WTC11 (cell line): ENCODE measurements around the gene KMT2D. TPM values are rescaled to one million over a fixed set of nuclear protein-coding genes. Genes with fewer than 3 reads are reported as not detected.

ENCODE experiments used
- AFF4 ChIP-seq: sonication (generic); formaldehyde crosslinking; IDR thresholded peaks from 2 replicates; pipeline ENCODE4 v1.8.1; 2023; ENCODE audit warnings: mild to moderate bottlenecking, missing genetic modification reagents, borderline replicate concordance
- CREM ChIP-seq: sonication (generic); formaldehyde crosslinking; IDR thresholded peaks from 2 replicates; pipeline ENCODE4 v1.8.1; 2022; ENCODE audit warnings: mild to moderate bottlenecking, missing genetic modification reagents, moderate library complexity
- IRF1 ChIP-seq: sonication (generic); formaldehyde crosslinking; IDR thresholded peaks from 2 replicates; pipeline ENCODE4 v1.8.0; 2023; ENCODE audit warnings: missing genetic modification reagents
- JAZF1 ChIP-seq: fragments of 250-450 bp; sonication (Bioruptor Pico); IDR thresholded peaks from 2 replicates; pipeline ENCODE4 v1.9.0; 2021; ENCODE audit warnings: moderate library complexity, mild to moderate bottlenecking, inconsistent platforms
- JUN ChIP-seq: sonication (generic); formaldehyde crosslinking; IDR thresholded peaks from 2 replicates; pipeline ENCODE4 v1.8.0; 2023; ENCODE audit warnings: mild to moderate bottlenecking, missing genetic modification reagents
- KAT7 ChIP-seq: sonication (generic); formaldehyde crosslinking; IDR thresholded peaks from 2 replicates; pipeline ENCODE4 v1.8.1; 2023; ENCODE audit warnings: missing genetic modification reagents, mild to moderate bottlenecking, borderline replicate concordance
- MLX ChIP-seq: sonication (generic); formaldehyde crosslinking; IDR thresholded peaks from 2 replicates; pipeline ENCODE4 v1.8.1; 2023; ENCODE audit warnings: mild to moderate bottlenecking, missing genetic modification reagents, moderate library complexity
- NFE2L1 ChIP-seq: sonication (generic); formaldehyde crosslinking; IDR thresholded peaks from 2 replicates; pipeline ENCODE4 v1.8.1; 2023; ENCODE audit warnings: missing genetic modification reagents
- SMAD4 ChIP-seq: sonication (generic); formaldehyde crosslinking; IDR thresholded peaks from 2 replicates; pipeline ENCODE4 v1.8.0; 2022; ENCODE audit warnings: mild to moderate bottlenecking, missing genetic modification reagents
- USF1 ChIP-seq: sonication (generic); formaldehyde crosslinking; IDR thresholded peaks from 2 replicates; pipeline ENCODE4 v1.8.0; 2022; ENCODE audit warnings: mild to moderate bottlenecking, missing genetic modification reagents
- USF2 ChIP-seq: sonication (generic); formaldehyde crosslinking; IDR thresholded peaks from 2 replicates; pipeline ENCODE4 v1.8.1; 2023; ENCODE audit warnings: mild to moderate bottlenecking, missing genetic modification reagents, moderate library complexity
- ZMAT4 ChIP-seq: fragments of 250-450 bp; sonication (Bioruptor Pico); IDR thresholded peaks from 2 replicates; pipeline ENCODE4 v1.9.0; 2021; ENCODE audit warnings: mild to moderate bottlenecking
- ZNF232 ChIP-seq: sonication (generic); formaldehyde crosslinking; IDR thresholded peaks from 2 replicates; pipeline ENCODE4 v1.8.0; 2022; ENCODE audit warnings: mild to moderate bottlenecking, missing genetic modification reagents
- ZNF263 ChIP-seq: sonication (generic); formaldehyde crosslinking; IDR thresholded peaks from 2 replicates; pipeline ENCODE4 v1.8.1; 2022; ENCODE audit warnings: low read depth, mild to moderate bottlenecking, moderate library complexity, missing genetic modification reagents
- ZNF396 ChIP-seq: fragments of 250-450 bp; sonication (Bioruptor Pico); IDR thresholded peaks from 2 replicates; pipeline ENCODE4 v1.8.0; 2021; ENCODE audit warnings: mild to moderate bottlenecking, moderate library complexity, borderline replicate concordance
- ZNF416 ChIP-seq: fragments of 250-450 bp; sonication (Bioruptor Pico); IDR thresholded peaks from 2 replicates; pipeline ENCODE4 v1.9.0; 2021; ENCODE audit warnings: mild to moderate bottlenecking, inconsistent platforms
- ZNF512 ChIP-seq: sonication (generic); formaldehyde crosslinking; IDR thresholded peaks from 2 replicates; pipeline ENCODE4 v1.8.1; 2022; ENCODE audit warnings: missing genetic modification reagents, borderline replicate concordance
- ZSCAN18 ChIP-seq: fragments of 250-450 bp; sonication (Bioruptor Pico); IDR thresholded peaks from 2 replicates; pipeline ENCODE4 v2.1.2; 2022; ENCODE audit warnings: mild to moderate bottlenecking, moderate library complexity
- total RNA-seq: library from RNA; stranded (reverse); gene quantifications from 3 replicates; pipeline ENCODE4 v1.2.3, GENCODE V29; 2021

Gene KMT2D
- total RNA-seq, 1 experiment from 2014 or later = 101 TPM

- TF ChIP-seq ZSCAN18 (CRISPR knock-in tag) (peak; percentile 48; the same call in 1 of the 2 replicates), ZNF396 (CRISPR knock-in tag) (no peak), JUN (CRISPR knock-in tag) (0 out of 2 replicates have a peak, but pooled peaks have one; percentile 7), CREM (CRISPR knock-in tag) (peak; percentile 85; the same call in 1 of the 2 replicates), USF2 (CRISPR knock-in tag) (peak; percentile 79), ZNF416 (CRISPR knock-in tag) (0 out of 2 replicates have a peak, but pooled peaks have one; percentile 19), ZNF263 (CRISPR knock-in tag) (peak; percentile 34; the same call in 1 of the 2 replicates), USF1 (CRISPR knock-in tag) (peak; percentile 71), ZNF232 (CRISPR knock-in tag) (no peak), NFE2L1 (peak; percentile 98), KAT7 (CRISPR knock-in tag) (no peak), SMAD4 (no peak), ZNF512 (CRISPR knock-in tag) (peak; percentile 59; the same call in 1 of the 2 replicates), AFF4 (CRISPR knock-in tag) (no peak), IRF1 (CRISPR knock-in tag) (0 out of 2 replicates have a peak, but pooled peaks have one; percentile 6), ZMAT4 (CRISPR knock-in tag) (no peak), MLX (CRISPR knock-in tag) (no peak), JAZF1 (no peak)
Measured at GRCh38 chr12:49060237-49061156, at the start of gene KMT2D (continued).
